Measurements from ENCODE around the gene PCOLCE2. TPM values are rescaled to one million over a fixed set of nuclear protein-coding genes. Genes with fewer than 3 reads are reported as not detected.

Gene PCOLCE2
- total RNA-seq, 4 donors from 2014 or later, result 5.3 to 27.4 (median 9.1) TPM

GRCh38 chr3:142782616-142783015, 106.3 kb downstream of the PCOLCE2 start:
- no peak for DNase-seq
- intact Hi-C loops (cut with DNase I; ENCODE audit: low total_unique reads), result no loop called here
- no peak overlapping the region for H3K4me3 ChIP-seq
- H3K9me3 ChIP-seq, result no peaks in the 10 kb centered on the region
- TF ChIP-seq POLR2A (IDR thresholded peaks at IDR 0.05) (no peak), CTCF (IDR thresholded peaks at IDR 0.05) (no peak)
- H3K36me3 ChIP-seq, result no peaks in the 10 kb centered on the region
- H3K4me1 ChIP-seq, result no peaks in the 10 kb centered on the region
- H3K27me3 ChIP-seq, result no peaks in the 10 kb centered on the region
- no peak overlapping the region for H3K27ac ChIP-seq

- no peaks in the 10 kb centered on the region for H3K36me3 ChIP-seq
- no peak for TF ChIP-seq POLR2A (IDR thresholded peaks at IDR 0.05)
- no peak for TF ChIP-seq CTCF (IDR thresholded peaks at IDR 0.05)
- no peaks in the 10 kb centered on the region for H3K27me3 ChIP-seq
- no peak overlapping the region for H3K4me3 ChIP-seq
- intact Hi-C loops (cut with DNase I; ENCODE audit: low total_unique reads), result no loop called here
- no peaks in the 10 kb centered on the region for H3K9me3 ChIP-seq
- no peak for DNase-seq
- H3K27ac ChIP-seq, result no peak overlapping the region
- H3K4me1 ChIP-seq, result no peaks in the 10 kb centered on the region
Measured at GRCh38 chr3:142779591-142779990, 109.3 kb downstream of the PCOLCE2 start.

GRCh38 chr3:142778541-142778940, 110.3 kb downstream of the PCOLCE2 start:
- H3K4me1 ChIP-seq, result no peaks in the 10 kb centered on the region
- H3K4me3 ChIP-seq, result no peak overlapping the region
- DNase-seq, result no peak
- no peaks in the 10 kb centered on the region for H3K36me3 ChIP-seq
- no peak overlapping the region for H3K27ac ChIP-seq
- no peak for TF ChIP-seq CTCF (IDR thresholded peaks at IDR 0.05)
- TF ChIP-seq POLR2A (IDR thresholded peaks at IDR 0.05), result no peak
- H3K27me3 ChIP-seq, result no peaks in the 10 kb centered on the region
- intact Hi-C loops (cut with DNase I; ENCODE audit: low total_unique reads), result no loop called here
- no peaks in the 10 kb centered on the region for H3K9me3 ChIP-seq

- Histone ChIP-seq H3K27me3 (no peaks in the 10 kb centered on the region), H3K27ac (no peak overlapping the region), H3K9me3 (no peaks in the 10 kb centered on the region), H3K4me3 (no peak overlapping the region), H3K36me3 (no peaks in the 10 kb centered on the region), H3K4me1 (no peaks in the 10 kb centered on the region)
- no peak for DNase-seq
- intact Hi-C loops (cut with DNase I; ENCODE audit: low total_unique reads), result no loop called here
- no peak for TF ChIP-seq CTCF (IDR thresholded peaks at IDR 0.05)
- TF ChIP-seq POLR2A (IDR thresholded peaks at IDR 0.05), result no peak
Measured at GRCh38 chr3:142777927-142778326, 111.0 kb downstream of the PCOLCE2 start.

- H3K4me3 ChIP-seq, result no peak overlapping the region
- intact Hi-C loops (cut with DNase I; ENCODE audit: low total_unique reads), result no loop called here
- no peak for TF ChIP-seq CTCF (IDR thresholded peaks at IDR 0.05)
- no peak for TF ChIP-seq POLR2A (IDR thresholded peaks at IDR 0.05)
- no peaks in the 10 kb centered on the region for H3K27me3 ChIP-seq
- H3K36me3 ChIP-seq, result no peaks in the 10 kb centered on the region
- peaks cover 0 to 4% of the 10 kb centered on the region in 2 donors for H3K9me3 ChIP-seq
- no peaks in the 10 kb centered on the region for H3K4me1 ChIP-seq
- DNase-seq, result no peak
- no peak overlapping the region for H3K27ac ChIP-seq
Measured at GRCh38 chr3:142768338-142768737, 120.5 kb downstream of the PCOLCE2 start.

Small RNA genes lying within 50 kb of the gene (small RNA-seq; reads per million reads assigned to genes)
- not detected for gene RNU7-47P

Other genes with a start within 250 kb of the PCOLCE2 start
- 100 to 1,000 TPM in 1 of 4 donors, 10 to 100 TPM in 3; 20.5 to 120 (median 53.9) TPM for gene TRPC1, start 165.0 kb downstream of the PCOLCE2 start, total RNA-seq
- under 1 TPM in 1 of 4 donors, not detected in 3; 0.14 TPM for gene PAQR9, start 74.6 kb upstream of the PCOLCE2 start, total RNA-seq
- 100 to 1,000 TPM in 2 of 4 donors, 10 to 100 TPM in 2; 43.3 to 178 (median 87.2) TPM for gene U2SURP, start 112.5 kb upstream of the PCOLCE2 start, total RNA-seq
- gene CHST2, start 230.7 kb upstream of the PCOLCE2 start, total RNA-seq, result 10 to 100 TPM in 1 of 4 donors, 1 to 10 TPM in 2, under 1 TPM in 1; 0.29 to 85.0 (median 4.1) TPM

Data from uterus (tissue), 4 donors.